Gastroesophageal sphincter (tissue), 4 donors: Measurements from ENCODE around the gene GARIN5A. TPM values are rescaled to one million over a fixed set of nuclear protein-coding genes. Genes with fewer than 3 reads are reported as not detected.

ENCODE experiments used
- ATAC-seq: fragments of 150-250 bp; one replicate; pipeline ENCODE4 v1.9.1; 2016; ENCODE audit warnings: mild to moderate bottlenecking, moderate library complexity
- H3K27ac ChIP-seq, 4 donors: fragments of 200-600 bp; sonication (generic) in 3 of 4; 1 replicate in 3 of 4; 2 replicates in 1 of 4; pipeline ENCODE4 v1.5.1; 2016 to 2019
- H3K27me3 ChIP-seq: fragments of 200-600 bp; sonication (generic); one replicate; pipeline ENCODE4 v1.5.1; 2019
- H3K36me3 ChIP-seq, 2 donors: fragments of 200-600 bp; sonication (generic); one replicate each; pipeline ENCODE4 v1.5.1; 2019; ENCODE audit warnings: control low read depth in 1 of 2
- H3K4me1 ChIP-seq, 3 donors: fragments of 200-600 bp; sonication (generic); 1 replicate in 2 of 3; 2 replicates in 1 of 3; pipeline ENCODE4 v1.5.1; 2016 to 2019; ENCODE audit warnings: control low read depth in 2 of 3
- H3K4me3 ChIP-seq, 2 donors: fragments of 200-600 bp; sonication (generic); one replicate each; pipeline ENCODE4 v1.5.1; 2019; ENCODE audit warnings: mild to moderate bottlenecking in 1 of 2, moderate library complexity in 1 of 2
- H3K9me3 ChIP-seq, 3 donors: fragments of 200-600 bp; sonication (generic); one replicate each; pipeline ENCODE4 v1.5.1; 2017 to 2019; ENCODE audit warnings: control low read depth in 2 of 3
- CTCF ChIP-seq, 4 experiments: fragments of 200-600 bp in 2 of 4; fragments of 450-650 bp in 2 of 4; sonication (generic) in 1 of 4; IDR thresholded peaks; one replicate each; pipeline ENCODE4 v1.5.1; 2017 to 2019; ENCODE audit warnings: antibody characterized with exemption in 4 of 4, mild to moderate bottlenecking in 2 of 4, moderate library complexity in 2 of 4
- EP300 ChIP-seq: sonication (generic); formaldehyde crosslinking; IDR thresholded peaks from one replicate; pipeline ENCODE4 v1.6.1; 2017; ENCODE audit warnings: antibody characterized with exemption, mild to moderate bottlenecking
- POLR2A ChIP-seq, 2 donors: fragments of 450-650 bp; IDR thresholded peaks; one replicate each; pipeline ENCODE4 v1.6.1; 2017; ENCODE audit warnings: antibody characterized with exemption in 2 of 2, mild to moderate bottlenecking in 2 of 2, moderate library complexity in 1 of 2
- POLR2AphosphoS5 ChIP-seq: sonication (generic); formaldehyde crosslinking; IDR thresholded peaks from one replicate; pipeline ENCODE4 v1.6.1; 2017; ENCODE audit warnings: antibody characterized with exemption
- WGBS, 2 donors: methylation state at CpG; one replicate each; pipeline ENCODE4 v1.1.5; 2018; ENCODE audit warnings: low coverage in 1 of 2; 5-methylcytosine and 5-hydroxymethylcytosine counted together
- total RNA-seq, 4 donors: library from RNA; depleted of rRNA; stranded (reverse); fragments of >200 nt; gene quantifications; one replicate each; pipeline ENCODE4 v1.1.0, GENCODE V29; 2016

Gene GARIN5A
- 1 to 10 TPM in 1 of 4 donors, under 1 TPM in 1, not detected in 2; 0.78 to 1.7 TPM for total RNA-seq

GRCh38 chr19:50476224-50476906, at the start of gene GARIN5A, which contains the start of gene EMC10:
TSS of gene GARIN5A (minus strand) at chr19:50476848. CDS start at chr19:50476388, 460 bp downstream.
TSS of gene EMC10 (plus strand) at chr19:50476507. CDS start at chr19:50476545, 38 bp downstream.
- H3K4me3 ChIP-seq = peak within 1 kb of the TSS; percentile 46 to 86
- peak within 1 kb of the TSS in 3 of 4 donors; percentile 70 to 78 (median 76) for H3K27ac ChIP-seq
- H3K4me1 ChIP-seq = peaks cover 0 to 27% (median 13%) of the 10 kb centered on the region in 3 donors
- H3K27me3 ChIP-seq = no peaks in the 10 kb centered on the region
- H3K9me3 ChIP-seq = no peaks in the 10 kb centered on the region
- H3K36me3 ChIP-seq = peaks cover 0 to 33% of the 10 kb centered on the region in 2 donors
- TF ChIP-seq CTCF (IDR thresholded peaks at IDR 0.05) (no peak), POLR2AphosphoS5 (peak; percentile 57), EP300 (no peak), POLR2A (IDR thresholded peaks at IDR 0.05) (peak; percentile 35 to 51)
- ATAC-seq = peak; percentile 96
- WGBS, 2 donors = 1% methylated on average over 15 of the region's 58 CpGs; no CpG with 5 or more reads in 1 of the 2 donors

- H3K27me3 ChIP-seq = peaks cover 5% of the 10 kb centered on the region
- no peak for TF ChIP-seq CTCF (IDR thresholded peaks at IDR 0.05)
- TF ChIP-seq POLR2A (IDR thresholded peaks at IDR 0.05) = no peak
- no peak for TF ChIP-seq EP300
- no peak for TF ChIP-seq POLR2AphosphoS5
- H3K4me3 ChIP-seq = no peak overlapping the region
- no peaks in the 10 kb centered on the region for H3K4me1 ChIP-seq
- H3K9me3 ChIP-seq = no peaks in the 10 kb centered on the region
- no peak for ATAC-seq
- WGBS, 2 donors = 93% methylated on average over 6 of the region's 10 CpGs; no CpG with 5 or more reads in 1 of the 2 donors
- peaks cover 0 to 11% of the 10 kb centered on the region in 2 donors for H3K36me3 ChIP-seq
- H3K27ac ChIP-seq = no peak overlapping the region
These were observed 46.2 kb upstream of the GARIN5A start for GRCh38 chr19:50522881-50523280.

GRCh38 chr19:50520822-50521465, 44.3 kb upstream of the GARIN5A start:
- 82 to 87% methylated on average over 9 to 17 of the region's 17 CpGs for WGBS, 2 donors
- ATAC-seq = no peak
- H3K4me1 ChIP-seq = no peaks in the 10 kb centered on the region
- peaks cover 0 to 18% of the 10 kb centered on the region in 2 donors for H3K36me3 ChIP-seq
- no peak for TF ChIP-seq CTCF (IDR thresholded peaks at IDR 0.05)
- no peak for TF ChIP-seq POLR2AphosphoS5
- TF ChIP-seq EP300 = no peak
- no peak for TF ChIP-seq POLR2A (IDR thresholded peaks at IDR 0.05)
- H3K27me3 ChIP-seq = peaks cover 15% of the 10 kb centered on the region
- no peak overlapping the region for H3K4me3 ChIP-seq
- H3K27ac ChIP-seq = no peak overlapping the region
- no peaks in the 10 kb centered on the region for H3K9me3 ChIP-seq

GRCh38 chr19:50519006-50519575, 42.4 kb upstream of the GARIN5A start:
- H3K4me1 ChIP-seq = no peaks in the 10 kb centered on the region
- H3K4me3 ChIP-seq = no peak overlapping the region
- peaks cover 30% of the 10 kb centered on the region for H3K27me3 ChIP-seq
- ATAC-seq = no peak
- H3K36me3 ChIP-seq = peaks cover 0 to 18% of the 10 kb centered on the region in 2 donors
- no peak for TF ChIP-seq POLR2A (IDR thresholded peaks at IDR 0.05)
- no peak for TF ChIP-seq POLR2AphosphoS5
- no peak for TF ChIP-seq CTCF (IDR thresholded peaks at IDR 0.05)
- no peak for TF ChIP-seq EP300
- 90% methylated on average over 4 of the region's 40 CpGs; no CpG with 5 or more reads in 1 of the 2 donors for WGBS, 2 donors
- no peak overlapping the region for H3K27ac ChIP-seq
- H3K9me3 ChIP-seq = no peaks in the 10 kb centered on the region
